ENCODE data around the gene SQOR. TPM values are rescaled to one million over a fixed set of nuclear protein-coding genes. Genes with fewer than 3 reads are reported as not detected.

SQOR gene
- total RNA-seq, 2 experiments from 2014 or later = 14.0 to 16.9 TPM

GRCh38 chr15:45637552-45638033 is 2.8 kb downstream of the SQOR start:
- ChIA-PET CTCF (interaction anchor here (0.6 to 1.5 kb wide), 4 partner anchors 9 to 68 kb away, joined by 3 to 5 read pairs (median 4); no protein-coding TSS in a partner anchor), POLR2A (interaction anchor here (0.6 to 1.7 kb wide), 8 partner anchors 14 to 437 kb away, joined by 3 to 19 read pairs (median 4); partner anchors contain the start of gene BLOC1S6)
- H3K27me3 Mint-ChIP-seq = no peaks in the 10 kb centered on the region
- Histone ChIP-seq H3K36me3 (ENCODE audit: insufficient read depth, low read length) (peaks cover 7% of the 10 kb centered on the region), H3K9me3 (ENCODE audit: control insufficient read depth in 1 of 2, insufficient read depth in 1 of 2, low read length in 2 of 2) (no peaks in the 10 kb centered on the region), H3K27me3 (ENCODE audit: control insufficient read depth in 1 of 2, insufficient read depth in 2 of 2, low read length in 2 of 2) (no peaks in the 10 kb centered on the region), H3K27ac (ENCODE audit: low read depth in 1 of 2, low read length in 2 of 2) (peak overlapping the region; percentile 64 to 71), H3K4me1 (ENCODE audit: insufficient read depth, low read length) (peaks cover 55% of the 10 kb centered on the region), H3K4me3 (ENCODE audit: low read length) (peak overlapping the region; percentile 40)
- intact Hi-C loops (cut with DNase I, micrococcal nuclease) = loop anchor here (2.0 to 5.0 kb wide), 2 partner anchors 51 to 70 kb away; partner anchors contain the start of gene BLOC1S6 (in 2 of the 2)
- H3K9me3 Mint-ChIP-seq = no peaks in the 10 kb centered on the region
- H3K27ac Mint-ChIP-seq = peak overlapping the region; percentile 85
- H3K4me1 Mint-ChIP-seq (ENCODE audit: low read depth) = peaks cover 66% of the 10 kb centered on the region
- DNase-seq (peak; percentile 13 to 90 (median 30)), ATAC-seq (ENCODE audit: poor library complexity) (peak; percentile 80)
- peaks cover 22% of the 10 kb centered on the region for H3K36me3 Mint-ChIP-seq (ENCODE audit: low read depth)
- peak overlapping the region; percentile 91 for H3K4me3 Mint-ChIP-seq
- TF ChIP-seq CTCF (IDR thresholded peaks at IDR 0.05) = no peak

- no peak for ATAC-seq (ENCODE audit: poor library complexity)
- peaks cover 61% of the 10 kb centered on the region for H3K4me1 ChIP-seq (ENCODE audit: insufficient read depth, low read length)
Measured at GRCh38 chr15:45640616-45641015, 5.8 kb downstream of the SQOR start.

GRCh38 chr15:45641374-45641781 is 6.5 kb downstream of the SQOR start:
- DNase-seq (peak in 2 of 14 experiments; percentile 30 to 42), ATAC-seq (ENCODE audit: poor library complexity) (no peak)
- Histone ChIP-seq H3K27me3 (ENCODE audit: control insufficient read depth in 1 of 2, insufficient read depth in 2 of 2, low read length in 2 of 2) (no peaks in the 10 kb centered on the region), H3K9me3 (ENCODE audit: control insufficient read depth in 1 of 2, insufficient read depth in 1 of 2, low read length in 2 of 2) (no peaks in the 10 kb centered on the region), H3K36me3 (ENCODE audit: insufficient read depth, low read length) (peaks cover 11% of the 10 kb centered on the region), H3K4me3 (ENCODE audit: low read length) (no peak overlapping the region), H3K27ac (ENCODE audit: low read depth in 1 of 2, low read length in 2 of 2) (no peak overlapping the region), H3K4me1 (ENCODE audit: insufficient read depth, low read length) (peaks cover 60% of the 10 kb centered on the region)
- intact Hi-C loops (cut with DNase I, micrococcal nuclease) = no loop called here
- H3K4me1 Mint-ChIP-seq (ENCODE audit: low read depth) = peaks cover 86% of the 10 kb centered on the region
- no peaks in the 10 kb centered on the region for H3K27me3 Mint-ChIP-seq
- CTCF ChIA-PET = no interaction called here
- H3K9me3 Mint-ChIP-seq = no peaks in the 10 kb centered on the region
- H3K27ac Mint-ChIP-seq = no peak overlapping the region
- no peak overlapping the region for H3K4me3 Mint-ChIP-seq
- POLR2A ChIA-PET = no interaction called here
- no peak for TF ChIP-seq CTCF (IDR thresholded peaks at IDR 0.05)
- peaks cover 35% of the 10 kb centered on the region for H3K36me3 Mint-ChIP-seq (ENCODE audit: low read depth)

More at GRCh38 chr15:45640616-45641015, 5.8 kb downstream of the SQOR start:
- no peak for TF ChIP-seq CTCF (IDR thresholded peaks at IDR 0.05)
- Histone ChIP-seq H3K36me3 (ENCODE audit: insufficient read depth, low read length) (peaks cover 10% of the 10 kb centered on the region), H3K27me3 (ENCODE audit: control insufficient read depth in 1 of 2, insufficient read depth in 2 of 2, low read length in 2 of 2) (no peaks in the 10 kb centered on the region), H3K9me3 (ENCODE audit: control insufficient read depth in 1 of 2, insufficient read depth in 1 of 2, low read length in 2 of 2) (no peaks in the 10 kb centered on the region), H3K27ac (ENCODE audit: low read depth in 1 of 2, low read length in 2 of 2) (no peak overlapping the region), H3K4me3 (ENCODE audit: low read length) (no peak overlapping the region)
- H3K27me3 Mint-ChIP-seq = no peaks in the 10 kb centered on the region
- intact Hi-C loops (cut with DNase I, micrococcal nuclease) = no loop called here
- CTCF ChIA-PET = no interaction called here
- POLR2A ChIA-PET = interaction anchor here (1.2 kb wide), 1 partner anchor 54 kb away, joined by 3 read pairs; no protein-coding TSS in a partner anchor
- DNase-seq = peak in 1 of 14 experiments; percentile 34
- peaks cover 82% of the 10 kb centered on the region for H3K4me1 Mint-ChIP-seq (ENCODE audit: low read depth)
- peak overlapping the region; percentile 14 for H3K27ac Mint-ChIP-seq
- H3K36me3 Mint-ChIP-seq (ENCODE audit: low read depth) = peaks cover 34% of the 10 kb centered on the region
- H3K9me3 Mint-ChIP-seq = no peaks in the 10 kb centered on the region
- H3K4me3 Mint-ChIP-seq = no peak overlapping the region

All from CD4-positive, alpha-beta T cell (primary cell).